ENCODE data around the gene BBS4.

BBS4 gene

GRCh38 chr15:72676838-72677237, 9.2 kb upstream of the BBS4 start (continued):
- TF ChIP-seq ZNF513 (tag by site-specific recombination; IDR thresholded peaks at IDR 0.05) (no peak), ZNF157 (tag by site-specific recombination; IDR thresholded peaks at IDR 0.05) (no peak), ZSCAN5A (tag by site-specific recombination; IDR thresholded peaks at IDR 0.05) (no peak), ZNF664 (tag by site-specific recombination; IDR thresholded peaks at IDR 0.05) (no peak), ZNF473 (tag by site-specific recombination; IDR thresholded peaks at IDR 0.05) (no peak), ZNF426 (tag by site-specific recombination; IDR thresholded peaks at IDR 0.05) (no peak)

- no peak overlapping the region for H3K4me3 ChIP-seq (ENCODE audit: low read depth, low read length)
- ChIA-PET POLR2A (interaction anchor here (0.7 to 1.0 kb wide), 2 partner anchors 10 to 1268 kb away, joined by 3 read pairs; no protein-coding TSS in a partner anchor), CTCF (interaction anchor here (0.6 to 3.7 kb wide), 5 partner anchors 7 to 368 kb away, joined by 3 to 19 read pairs (median 6); no protein-coding TSS in a partner anchor)
- H3K27ac ChIP-seq (ENCODE audit: extremely low read depth, low read depth, low read length) = no peak overlapping the region
- no peak for TF ChIP-seq ZNF792 (tag by site-specific recombination; IDR thresholded peaks at IDR 0.05)
- no peak for TF ChIP-seq HIC1 (tag by site-specific recombination; IDR thresholded peaks at IDR 0.05)
- TF ChIP-seq TSHZ1 (tag by site-specific recombination; IDR thresholded peaks at IDR 0.05; ENCODE audit: borderline replicate concordance) = no peak
- no peak for TF ChIP-seq ZNF600 (tag by site-specific recombination; IDR thresholded peaks at IDR 0.05)
- TF ChIP-seq MEIS1 (CRISPR knock-in tag; IDR thresholded peaks at IDR 0.05; ENCODE audit: borderline replicate concordance) = no peak
- TF ChIP-seq ZNF416 (tag by site-specific recombination; IDR thresholded peaks at IDR 0.05) = no peak
- no peaks in the 10 kb centered on the region for H3K9me3 ChIP-seq (ENCODE audit: control insufficient read depth, insufficient read depth, low read depth, low read length)
- H3K36me3 ChIP-seq (ENCODE audit: control insufficient read depth in 2 of 2, insufficient read depth in 1 of 2, low read length in 2 of 2) = no peaks in the 10 kb centered on the region
- peaks cover 5% of the 10 kb centered on the region; the same call in 1 of the 2 replicates for H3K4me1 ChIP-seq (ENCODE audit: control insufficient read depth, insufficient read depth, low read length)
Measured at GRCh38 chr15:72680931-72681330, 5.1 kb upstream of the BBS4 start.

- ChIA-PET POLR2A (no interaction called here), CTCF (interaction anchor here (0.6 to 3.7 kb wide), 4 partner anchors 9 to 83 kb away, joined by 3 to 19 read pairs (median 6); no protein-coding TSS in a partner anchor)
- H3K4me1 ChIP-seq (ENCODE audit: control insufficient read depth, insufficient read depth, low read length) = peaks cover 5% of the 10 kb centered on the region; the same call in 1 of the 2 replicates
Measured at GRCh38 chr15:72682772-72683171, 3.2 kb upstream of the BBS4 start.

More at GRCh38 chr15:72682772-72683171, 3.2 kb upstream of the BBS4 start:
- H3K36me3 ChIP-seq (ENCODE audit: control insufficient read depth in 2 of 2, insufficient read depth in 1 of 2, low read length in 2 of 2) = no peaks in the 10 kb centered on the region
- TF ChIP-seq ZNF350 (tag by site-specific recombination; IDR thresholded peaks at IDR 0.05) (no peak), PRDM10 (tag by site-specific recombination; IDR thresholded peaks at IDR 0.05) (peak; percentile 61)
- no peak overlapping the region for H3K27ac ChIP-seq (ENCODE audit: extremely low read depth, low read depth, low read length)
- H3K9me3 ChIP-seq (ENCODE audit: control insufficient read depth, insufficient read depth, low read depth, low read length) = no peaks in the 10 kb centered on the region
- H3K4me3 ChIP-seq (ENCODE audit: low read depth, low read length) = no peak overlapping the region
